Breast epithelium (tissue), 3 donors: ENCODE results near the gene ENKUR.

ENCODE experiments used
- POLR2A ChIP-seq: fragments of 450-650 bp; IDR thresholded peaks from one replicate; pipeline ENCODE4 v1.6.1; 2016; ENCODE audit warnings: antibody characterized with exemption, mild to moderate bottlenecking, moderate library complexity
- POLR2AphosphoS5 ChIP-seq, 3 donors: sonication (generic); formaldehyde crosslinking; IDR thresholded peaks; one replicate each; pipeline ENCODE4 v1.6.1; 2017; ENCODE audit warnings: antibody characterized with exemption in 3 of 3
- TF ChIP-seq, protein P1 (sequence below), 3 donors: fragments of 450-650 bp; IDR thresholded peaks; one replicate each; pipeline ENCODE4 v1.5.1; 2016 to 2017; ENCODE audit warnings: antibody characterized with exemption in 3 of 3, mild to moderate bottlenecking in 3 of 3, moderate library complexity in 3 of 3

DNA sequence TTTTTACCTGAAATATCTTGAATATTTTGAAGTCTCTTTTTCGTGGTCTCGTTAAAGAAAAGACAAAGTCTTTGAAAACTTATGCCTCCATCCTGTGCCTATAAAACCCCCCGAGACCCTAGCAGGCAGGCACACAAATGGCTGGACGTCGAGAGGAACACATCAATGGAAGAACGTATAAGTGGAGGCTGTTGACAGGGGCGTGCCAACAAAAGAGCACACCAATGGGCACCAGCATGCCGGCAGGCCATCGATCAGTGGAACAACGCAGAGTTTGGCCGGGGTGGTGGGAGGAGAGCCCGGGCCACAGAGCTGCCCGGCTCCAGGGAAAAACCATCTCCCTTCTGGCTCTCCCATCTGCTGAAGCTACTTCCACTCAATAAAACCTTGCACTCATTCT is 24.7 kb downstream of the ENKUR start:
- TF ChIP-seq, protein P1, sequence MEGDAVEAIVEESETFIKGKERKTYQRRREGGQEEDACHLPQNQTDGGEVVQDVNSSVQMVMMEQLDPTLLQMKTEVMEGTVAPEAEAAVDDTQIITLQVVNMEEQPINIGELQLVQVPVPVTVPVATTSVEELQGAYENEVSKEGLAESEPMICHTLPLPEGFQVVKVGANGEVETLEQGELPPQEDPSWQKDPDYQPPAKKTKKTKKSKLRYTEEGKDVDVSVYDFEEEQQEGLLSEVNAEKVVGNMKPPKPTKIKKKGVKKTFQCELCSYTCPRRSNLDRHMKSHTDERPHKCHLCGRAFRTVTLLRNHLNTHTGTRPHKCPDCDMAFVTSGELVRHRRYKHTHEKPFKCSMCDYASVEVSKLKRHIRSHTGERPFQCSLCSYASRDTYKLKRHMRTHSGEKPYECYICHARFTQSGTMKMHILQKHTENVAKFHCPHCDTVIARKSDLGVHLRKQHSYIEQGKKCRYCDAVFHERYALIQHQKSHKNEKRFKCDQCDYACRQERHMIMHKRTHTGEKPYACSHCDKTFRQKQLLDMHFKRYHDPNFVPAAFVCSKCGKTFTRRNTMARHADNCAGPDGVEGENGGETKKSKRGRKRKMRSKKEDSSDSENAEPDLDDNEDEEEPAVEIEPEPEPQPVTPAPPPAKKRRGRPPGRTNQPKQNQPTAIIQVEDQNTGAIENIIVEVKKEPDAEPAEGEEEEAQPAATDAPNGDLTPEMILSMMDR (IDR thresholded peaks at IDR 0.05): no peak
- TF ChIP-seq POLR2A (no peak), POLR2AphosphoS5 (IDR thresholded peaks at IDR 0.05) (no peak)
